Liver (tissue), 9 donors: ENCODE results near the gene NEB. TPM values are rescaled to one million over a fixed set of nuclear protein-coding genes. Genes with fewer than 3 reads are reported as not detected.

Source experiments
- DNase-seq: peaks from one replicate; pipeline ENCODE4 v3.0.0-alpha.2; 2017; ENCODE audit warnings: low spot score
- H3K27ac ChIP-seq, 2 donors: one replicate each; pipeline ENCODE4 v1.7.0; 2013; ENCODE audit warnings: inconsistent platforms in 2 of 2, low read length in 2 of 2, control low read depth in 1 of 2, low read depth in 1 of 2, mild to moderate bottlenecking in 1 of 2
- H3K27me3 ChIP-seq, 4 donors: one replicate each; pipeline versions ENCODE4 v1.6.1 to v1.7.0; 2013; ENCODE audit warnings: low read length in 3 of 4, inconsistent platforms in 1 of 4, mild to moderate bottlenecking in 1 of 4, moderate library complexity in 1 of 4; ENCODE audit not compliant: control insufficient read depth in 4 of 4, insufficient read depth in 4 of 4
- H3K36me3 ChIP-seq, 4 donors: one replicate each; pipeline versions ENCODE4 v1.6.1 to v1.7.0; 2013; ENCODE audit warnings: low read length in 3 of 4, mild to moderate bottlenecking in 3 of 4, low read depth in 1 of 4, moderate library complexity in 1 of 4; ENCODE audit not compliant: control insufficient read depth in 4 of 4, insufficient read depth in 3 of 4
- H3K4me1 ChIP-seq, 4 donors: one replicate each; pipeline versions ENCODE4 v1.6.1 to v1.7.0; 2013; ENCODE audit warnings: low read length in 3 of 4, mild to moderate bottlenecking in 3 of 4, moderate library complexity in 1 of 4; ENCODE audit not compliant: control insufficient read depth in 4 of 4, insufficient read depth in 4 of 4
- H3K4me3 ChIP-seq, 3 donors: one replicate each; pipeline versions ENCODE4 v1.6.1 to v1.7.0; 2013; ENCODE audit warnings: low read length in 3 of 3, control low read depth in 1 of 3, low read depth in 1 of 3, mild to moderate bottlenecking in 1 of 3
- H3K9ac ChIP-seq, 2 donors: one replicate each; pipeline ENCODE4 v1.7.0; 2013; ENCODE audit warnings: low read length in 2 of 2, mild to moderate bottlenecking in 2 of 2, moderate library complexity in 2 of 2, control low read depth in 1 of 2, low read depth in 1 of 2
- H3K9me3 ChIP-seq, 4 donors: one replicate each; pipeline versions ENCODE4 v1.6.1 to v1.7.0; 2013; ENCODE audit warnings: low read length in 3 of 4; ENCODE audit not compliant: control insufficient read depth in 4 of 4
- EGR1 ChIP-seq, 2 donors: IDR thresholded peaks; 2 replicates each; pipeline ENCODE4 v1.6.1; 2016 to 2018; ENCODE audit warnings: antibody characterized with exemption in 2 of 2, low read depth in 2 of 2
- FOXA1 ChIP-seq: IDR thresholded peaks from 2 replicates; pipeline ENCODE4 v1.6.1; 2016; ENCODE audit warnings: antibody characterized with exemption
- FOXA2 ChIP-seq: IDR thresholded peaks from 2 replicates; pipeline ENCODE4 v1.6.1; 2016; ENCODE audit warnings: antibody characterized with exemption
- GABPA ChIP-seq, 2 donors: IDR thresholded peaks in 1 of 2; conservative IDR thresholded peaks in 1 of 2; 2 replicates each; pipeline ENCODE4 v1.6.1; 2016; ENCODE audit warnings: antibody characterized with exemption in 2 of 2, mild to moderate bottlenecking in 1 of 2, moderate library complexity in 1 of 2
- HNF4A ChIP-seq, 2 donors: conservative IDR thresholded peaks; 2 replicates each; pipeline ENCODE4 v1.6.1; 2016; ENCODE audit warnings: antibody characterized with exemption in 2 of 2, mild to moderate bottlenecking in 2 of 2
- JUND ChIP-seq, 2 donors: IDR thresholded peaks; 2 replicates each; pipeline ENCODE4 v1.6.1; 2016; ENCODE audit warnings: antibody characterized with exemption in 2 of 2
- NR2F2 ChIP-seq: IDR thresholded peaks from 2 replicates; pipeline ENCODE4 v1.6.1; 2016; ENCODE audit warnings: antibody characterized with exemption
- RAD21 ChIP-seq, 2 donors: IDR thresholded peaks; 2 replicates each; pipeline ENCODE4 v1.6.1; 2016; ENCODE audit warnings: antibody characterized with exemption in 2 of 2, mild to moderate bottlenecking in 2 of 2
- RXRA ChIP-seq, 2 donors: IDR thresholded peaks; 2 replicates each; pipeline ENCODE4 v1.6.1; 2017 to 2018; ENCODE audit warnings: antibody characterized with exemption in 2 of 2, mild to moderate bottlenecking in 1 of 2
- SP1 ChIP-seq: IDR thresholded peaks from 2 replicates; pipeline ENCODE4 v1.6.1; 2018; ENCODE audit warnings: antibody characterized with exemption, mild to moderate bottlenecking
- YY1 ChIP-seq: IDR thresholded peaks from 2 replicates; pipeline ENCODE4 v1.6.1; 2016; ENCODE audit warnings: antibody characterized with exemption, mild to moderate bottlenecking
- WGBS: extraction: QIAGEN DNeasy Blood & Tissue Kit; methylation state at CpG from one replicate; pipeline ENCODE4 v1.1.7; 2013; 5-methylcytosine and 5-hydroxymethylcytosine counted together
- polyA plus RNA-seq, 2 donors: library from polyadenylated mRNA; stranded (reverse) in 1 of 2; unstranded in 1 of 2; fragments of 200-250 nt in 1 of 2; fragments of >200 nt in 1 of 2; fragmentation: Nextera tagmentation in 1 of 2; extraction: Ambion mirVana in 1 of 2; gene quantifications; one replicate each; pipeline versions ENCODE4 v1.2.1 to v1.2.3, GENCODE V29; 2013 to 2015
- total RNA-seq, 2 donors: library from RNA; depleted of rRNA; stranded (reverse); fragments of >200 nt; gene quantifications; one replicate each; pipeline ENCODE4 v1.2.3, GENCODE V29; 2014
- TF ChIP-seq, protein P1 (sequence below): IDR thresholded peaks from 2 replicates; pipeline ENCODE4 v1.6.1; 2016; ENCODE audit warnings: antibody characterized with exemption
- TF ChIP-seq, protein P2 (sequence below): fragments of 150-350 bp; IDR thresholded peaks from 2 replicates; pipeline ENCODE4 v1.5.1; 2017; ENCODE audit warnings: improper control_type of control experiment, low read depth, low read length; ENCODE audit not compliant: missing input control
- TF ChIP-seq, protein P3 (sequence below): IDR thresholded peaks from 2 replicates; pipeline ENCODE4 v1.6.1; 2016; ENCODE audit warnings: antibody characterized with exemption
- TF ChIP-seq, protein P4 (sequence below): IDR thresholded peaks from 2 replicates; pipeline ENCODE4 v1.6.1; 2016; ENCODE audit warnings: antibody characterized with exemption
- donor health status: healthy.
- donor health status: healthy.
- donor health status: healthy.
- donor health status: healthy.
- donor health status: healthy.

Gene NEB
- total and polyA plus RNA-seq, 4 donors = 0.28 to 6.4 (median 2.7) TPM

DNA sequence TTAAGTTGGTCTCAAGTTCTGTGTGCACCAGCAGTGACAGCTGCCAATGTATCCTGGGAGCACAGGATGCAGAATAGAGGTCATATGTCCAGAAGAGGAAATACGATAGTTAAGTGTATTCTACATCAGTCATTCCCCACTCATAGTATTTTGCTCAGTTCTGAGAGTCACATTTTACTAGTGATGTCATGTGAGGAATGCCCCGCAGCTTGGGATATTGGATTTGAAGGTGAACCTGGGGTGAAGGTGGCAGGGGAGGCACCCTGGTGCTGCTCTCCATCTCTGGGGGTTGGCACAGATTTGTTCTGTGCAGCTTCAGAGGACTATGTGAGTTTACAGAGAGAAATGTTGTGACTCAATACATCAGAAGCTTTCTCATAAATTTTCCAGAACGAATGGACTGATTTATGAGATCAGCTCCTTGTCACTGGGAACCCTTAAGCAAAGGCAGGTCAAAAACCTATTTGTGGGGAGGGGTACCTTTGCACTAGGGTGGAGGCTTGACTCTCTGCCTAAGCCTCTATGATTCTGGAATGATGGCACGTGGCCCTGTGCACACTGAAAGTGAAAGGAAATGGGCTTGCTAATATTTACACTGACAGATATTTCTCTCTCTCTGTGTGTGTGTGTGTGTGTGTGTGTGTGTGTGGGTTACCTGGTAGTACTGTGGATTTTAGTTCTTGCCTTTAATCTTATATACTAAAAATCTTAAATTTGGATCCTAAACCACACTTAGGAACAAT is 95.9 kb downstream of the NEB start:
- Histone ChIP-seq H3K4me3 (no peak overlapping the region), H3K4me1 (peaks cover 1 to 11% (median 5%) of the 10 kb centered on the region in 4 donors), H3K9ac (no peak overlapping the region), H3K27me3 (no peaks in the 10 kb centered on the region), H3K9me3 (peaks cover 0 to 2% (median 0%) of the 10 kb centered on the region in 4 donors), H3K27ac (peak overlapping the region in 1 of 2 donors; percentile 21), H3K36me3 (no peaks in the 10 kb centered on the region)
- TF ChIP-seq RAD21 (IDR thresholded peaks at IDR 0.05) (peak; percentile 36 to 46), SP1 (peak; percentile 46), YY1 (no peak), RXRA (IDR thresholded peaks at IDR 0.05) (peak; percentile 27 to 31), GABPA (IDR thresholded peaks at IDR 0.05 in 1 of 2, conservative IDR thresholded peaks at IDR 0.05 in 1 of 2) (no peak), HNF4A (conservative IDR thresholded peaks at IDR 0.05) (peak; percentile 31 to 34), FOXA1 (peak; percentile 46), EGR1 (IDR thresholded peaks at IDR 0.05; ENCODE audit: low read depth in 2 of 2) (no peak), FOXA2 (peak; percentile 69), JUND (IDR thresholded peaks at IDR 0.05) (peak in 1 of 2 donors; percentile 20)
- TF ChIP-seq, protein P1, sequence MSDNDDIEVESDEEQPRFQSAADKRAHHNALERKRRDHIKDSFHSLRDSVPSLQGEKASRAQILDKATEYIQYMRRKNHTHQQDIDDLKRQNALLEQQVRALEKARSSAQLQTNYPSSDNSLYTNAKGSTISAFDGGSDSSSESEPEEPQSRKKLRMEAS = peak; percentile 35
- TF ChIP-seq, protein P2, sequence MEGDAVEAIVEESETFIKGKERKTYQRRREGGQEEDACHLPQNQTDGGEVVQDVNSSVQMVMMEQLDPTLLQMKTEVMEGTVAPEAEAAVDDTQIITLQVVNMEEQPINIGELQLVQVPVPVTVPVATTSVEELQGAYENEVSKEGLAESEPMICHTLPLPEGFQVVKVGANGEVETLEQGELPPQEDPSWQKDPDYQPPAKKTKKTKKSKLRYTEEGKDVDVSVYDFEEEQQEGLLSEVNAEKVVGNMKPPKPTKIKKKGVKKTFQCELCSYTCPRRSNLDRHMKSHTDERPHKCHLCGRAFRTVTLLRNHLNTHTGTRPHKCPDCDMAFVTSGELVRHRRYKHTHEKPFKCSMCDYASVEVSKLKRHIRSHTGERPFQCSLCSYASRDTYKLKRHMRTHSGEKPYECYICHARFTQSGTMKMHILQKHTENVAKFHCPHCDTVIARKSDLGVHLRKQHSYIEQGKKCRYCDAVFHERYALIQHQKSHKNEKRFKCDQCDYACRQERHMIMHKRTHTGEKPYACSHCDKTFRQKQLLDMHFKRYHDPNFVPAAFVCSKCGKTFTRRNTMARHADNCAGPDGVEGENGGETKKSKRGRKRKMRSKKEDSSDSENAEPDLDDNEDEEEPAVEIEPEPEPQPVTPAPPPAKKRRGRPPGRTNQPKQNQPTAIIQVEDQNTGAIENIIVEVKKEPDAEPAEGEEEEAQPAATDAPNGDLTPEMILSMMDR = no peak
- TF ChIP-seq, protein P3, sequence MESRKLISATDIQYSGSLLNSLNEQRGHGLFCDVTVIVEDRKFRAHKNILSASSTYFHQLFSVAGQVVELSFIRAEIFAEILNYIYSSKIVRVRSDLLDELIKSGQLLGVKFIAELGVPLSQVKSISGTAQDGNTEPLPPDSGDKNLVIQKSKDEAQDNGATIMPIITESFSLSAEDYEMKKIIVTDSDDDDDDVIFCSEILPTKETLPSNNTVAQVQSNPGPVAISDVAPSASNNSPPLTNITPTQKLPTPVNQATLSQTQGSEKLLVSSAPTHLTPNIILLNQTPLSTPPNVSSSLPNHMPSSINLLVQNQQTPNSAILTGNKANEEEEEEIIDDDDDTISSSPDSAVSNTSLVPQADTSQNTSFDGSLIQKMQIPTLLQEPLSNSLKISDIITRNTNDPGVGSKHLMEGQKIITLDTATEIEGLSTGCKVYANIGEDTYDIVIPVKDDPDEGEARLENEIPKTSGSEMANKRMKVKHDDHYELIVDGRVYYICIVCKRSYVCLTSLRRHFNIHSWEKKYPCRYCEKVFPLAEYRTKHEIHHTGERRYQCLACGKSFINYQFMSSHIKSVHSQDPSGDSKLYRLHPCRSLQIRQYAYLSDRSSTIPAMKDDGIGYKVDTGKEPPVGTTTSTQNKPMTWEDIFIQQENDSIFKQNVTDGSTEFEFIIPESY = no peak
- TF ChIP-seq, protein P4, sequence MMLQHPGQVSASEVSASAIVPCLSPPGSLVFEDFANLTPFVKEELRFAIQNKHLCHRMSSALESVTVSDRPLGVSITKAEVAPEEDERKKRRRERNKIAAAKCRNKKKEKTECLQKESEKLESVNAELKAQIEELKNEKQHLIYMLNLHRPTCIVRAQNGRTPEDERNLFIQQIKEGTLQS = no peak
- 30% methylated on average over 4 of the region's 4 CpGs for WGBS
- DNase-seq = peak; percentile 39

DNA sequence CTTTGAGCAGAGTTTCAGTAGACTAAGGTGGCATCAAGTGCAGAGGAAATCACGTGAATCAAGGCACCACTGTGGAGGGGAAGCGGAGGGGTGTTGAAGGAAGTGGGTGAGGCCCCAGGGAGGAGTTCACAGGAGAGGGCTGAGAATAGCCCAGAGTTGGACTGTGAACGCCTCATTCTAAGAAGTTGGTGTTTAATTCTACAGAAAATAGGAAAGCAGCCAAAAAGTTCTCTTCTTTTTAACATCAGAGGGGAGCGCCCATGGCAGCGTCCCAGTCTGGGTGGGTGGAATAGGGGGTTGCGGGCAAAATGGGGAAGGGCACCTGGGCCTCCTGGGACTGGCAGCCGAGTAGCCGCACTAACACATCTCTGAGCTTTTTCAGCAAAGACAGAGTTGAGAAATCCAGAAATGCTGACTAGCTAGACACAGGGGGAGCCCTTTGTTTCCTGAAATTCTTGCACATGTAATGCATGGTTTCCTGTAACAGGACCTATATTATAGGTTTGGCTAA is 97.0 kb downstream of the NEB start:
- 70% methylated on average over 8 of the region's 8 CpGs for whole genome bisulfite sequencing
- Histone ChIP-seq H3K4me3 (no peak overlapping the region), H3K36me3 (no peaks in the 10 kb centered on the region), H3K9ac (no peak overlapping the region), H3K27me3 (no peaks in the 10 kb centered on the region), H3K9me3 (peaks cover 0 to 2% (median 0%) of the 10 kb centered on the region in 4 donors), H3K27ac (peak overlapping the region in 1 of 2 donors; percentile 35), H3K4me1 (peaks cover 1 to 11% (median 5%) of the 10 kb centered on the region in 4 donors)
- DNase-seq = no peak
- no peak for TF ChIP-seq NR2F2
- TF ChIP-seq, protein P3 = peak; percentile 24
- TF ChIP-seq, protein P2 = no peak
